Psoas muscle (tissue), 8 donors: Measurements from ENCODE around the gene XCL2. TPM values are rescaled to one million over a fixed set of nuclear protein-coding genes. Genes with fewer than 3 reads are reported as not detected.

Source experiments
- ATAC-seq, 4 donors: fragments of 200-7000 bp; cut with Tn5 transposase; one replicate each; pipeline ENCODE4 v1.9.1; 2020; ENCODE audit warnings: moderate library complexity in 3 of 4, mild to moderate bottlenecking in 2 of 4
- DNase-seq, 2 donors: peaks; one replicate each; pipeline ENCODE4 v3.0.0-alpha.2; 2020
- H3K27ac ChIP-seq: fragments of 200-600 bp; one replicate; pipeline ENCODE4 v1.8.0; 2022
- H3K27me3 ChIP-seq, 3 donors: fragments of 200-600 bp in 1 of 3; one replicate each; pipeline versions ENCODE4 v1.6.1 to v1.8.0; 2013 to 2022; ENCODE audit warnings: low read length in 2 of 3, mild to moderate bottlenecking in 2 of 3, moderate library complexity in 1 of 3; ENCODE audit not compliant: insufficient read depth in 3 of 3
- H3K36me3 ChIP-seq, 2 donors: fragments of 200-600 bp in 1 of 2; one replicate each; pipeline versions ENCODE4 v1.6.1 to v1.8.0; 2013 to 2022; ENCODE audit warnings: low read depth in 1 of 2, mild to moderate bottlenecking in 1 of 2, moderate library complexity in 1 of 2; ENCODE audit not compliant: insufficient read depth in 1 of 2
- H3K4me1 ChIP-seq: fragments of 200-600 bp; one replicate; pipeline ENCODE4 v1.8.0; 2022
- H3K4me3 ChIP-seq: fragments of 200-600 bp; one replicate; pipeline ENCODE4 v1.8.0; 2022; ENCODE audit warnings: mild to moderate bottlenecking
- H3K9me3 ChIP-seq: fragments of 200-600 bp; one replicate; pipeline ENCODE4 v1.8.0; 2022
- CTCF ChIP-seq: fragments of 200-600 bp; IDR thresholded peaks from one replicate; pipeline ENCODE4 v1.8.0; 2022; ENCODE audit warnings: antibody characterized with exemption
- WGBS, 3 donors: extraction: QIAGEN DNeasy Blood & Tissue Kit; methylation state at CpG; one replicate each; pipeline versions ENCODE4 v1.1.6 to v1.1.7; 2013; 5-methylcytosine and 5-hydroxymethylcytosine counted together
- intact Hi-C, 2 donors: fragments of 100-400 bp; cut with DNase I; formaldehyde crosslinking; loops; one replicate each; pipeline versions ENCODE4 v1.11.0 to v1.14.2; 2022
- polyA plus RNA-seq, 3 donors: library from polyadenylated mRNA; stranded (reverse); fragments of 200-250 nt; gene quantifications; one replicate each; pipeline ENCODE4 v1.2.3, GENCODE V29; 2013
- total RNA-seq, 4 donors: library from RNA; stranded (reverse); fragmentation: NEBNext Ultra II Directional in 2 of 4; extraction: Animal tissue kit (Norgen Biotek cat#: 25700) in 2 of 4; gene quantifications; one replicate each; pipeline versions ENCODE4 v1.2.1 to v1.2.4, GENCODE V29; 2021 to 2023
- donor health status: healthy with polysubstance abuse.
- donor health status: DM: no; HTN: no; CAD: no; lungs with moderate emphysema.
- donor health status: Bipolar disorder and iron deficiency.
- donor health status: healthy.
- donor health status: DM: yes; HTN: yes; CAD: no.
- donor health status: DM: no; HTN: no; CAD: no.
- donor health status: DM: no; HTN: no; CAD: no.
- donor health status: DM: yes; HTN: yes; CAD: no.

The XCL2 gene
- total and polyA plus RNA-seq, 7 donors: not detected

GRCh38 chr1:168513656-168514404, 30.0 kb downstream of the XCL2 start:
- H3K27ac ChIP-seq: no peak overlapping the region
- TF ChIP-seq CTCF: no peak
- H3K36me3 ChIP-seq: no peaks in the 10 kb centered on the region
- no peaks in the 10 kb centered on the region for H3K27me3 ChIP-seq
- ATAC-seq (no peak), DNase-seq (no peak)
- intact Hi-C loops: no loop called here
- H3K4me1 ChIP-seq: no peaks in the 10 kb centered on the region
- H3K9me3 ChIP-seq: no peaks in the 10 kb centered on the region
- no peak overlapping the region for H3K4me3 ChIP-seq
- WGBS, 3 donors: 57 to 75% (median 64%) methylated on average over 9 of the region's 9 CpGs

GRCh38 chr1:168512864-168513595, 30.8 kb downstream of the XCL2 start:
- Histone ChIP-seq H3K27me3 (no peaks in the 10 kb centered on the region), H3K9me3 (no peaks in the 10 kb centered on the region), H3K27ac (no peak overlapping the region), H3K4me1 (no peaks in the 10 kb centered on the region), H3K4me3 (no peak overlapping the region), H3K36me3 (no peaks in the 10 kb centered on the region)
- intact Hi-C loops: no loop called here
- DNase-seq (no peak), ATAC-seq (no peak)
- TF ChIP-seq CTCF: no peak
- WGBS, 3 donors: 82 to 85% (median 83%) methylated on average over 13 of the region's 13 CpGs

- Histone ChIP-seq H3K4me3 (no peak overlapping the region), H3K27me3 (no peaks in the 10 kb centered on the region), H3K27ac (no peak overlapping the region), H3K4me1 (no peaks in the 10 kb centered on the region), H3K36me3 (no peaks in the 10 kb centered on the region), H3K9me3 (no peaks in the 10 kb centered on the region)
- ATAC-seq (peak; percentile 72 to 85 (median 81)), DNase-seq (no peak)
- no peak for TF ChIP-seq CTCF
- intact Hi-C loops: no loop called here
- 65 to 70% (median 66%) methylated on average over 13 of the region's 13 CpGs for WGBS, 3 donors
Measured at GRCh38 chr1:168509875-168510791, 33.7 kb downstream of the XCL2 start.

GRCh38 chr1:168509210-168509609, 34.6 kb downstream of the XCL2 start:
- DNase-seq (no peak), ATAC-seq (no peak)
- Histone ChIP-seq H3K4me1 (no peaks in the 10 kb centered on the region), H3K27ac (no peak overlapping the region), H3K27me3 (no peaks in the 10 kb centered on the region), H3K9me3 (no peaks in the 10 kb centered on the region), H3K4me3 (no peak overlapping the region), H3K36me3 (no peaks in the 10 kb centered on the region)
- TF ChIP-seq CTCF: no peak
- WGBS, 3 donors: 86 to 94% (median 94%) methylated on average over 1 of the region's 1 CpG
- intact Hi-C loops: no loop called here
